Measurements from ENCODE around the gene SUV39H1.

Gene SUV39H1

GRCh38 chrX:48715876-48716502 lies 19.5 kb downstream of the SUV39H1 start:
- no peak for DNase-seq

- no peak for DNase-seq
These were observed 23.4 kb downstream of the SUV39H1 start for GRCh38 chrX:48719958-48720357.

- DNase-seq = no peak
These were observed 24.2 kb downstream of the SUV39H1 start for GRCh38 chrX:48720577-48721250.

- DNase-seq = no peak
These were observed 25.4 kb downstream of the SUV39H1 start for GRCh38 chrX:48721916-48722315.

GRCh38 chrX:48726596-48726995 lies 30.1 kb downstream of the SUV39H1 start:
- DNase-seq = no peak

- no peak for DNase-seq
These were observed 32.1 kb downstream of the SUV39H1 start for GRCh38 chrX:48728653-48729052.

- no peak for DNase-seq
These were observed 39.8 kb downstream of the SUV39H1 start for GRCh38 chrX:48736303-48736702.

- no peak for DNase-seq
These were observed 40.3 kb downstream of the SUV39H1 start for GRCh38 chrX:48736878-48737212.

- peak; percentile 83 for DNase-seq
These were observed 40.8 kb downstream of the SUV39H1 start for GRCh38 chrX:48737213-48737938.

- no peak for DNase-seq
These were observed 41.4 kb downstream of the SUV39H1 start for GRCh38 chrX:48737940-48738339.

GRCh38 chrX:48741834-48742233 lies 45.3 kb downstream of the SUV39H1 start:
- no peak for DNase-seq

GRCh38 chrX:48745222-48745621 lies 48.7 kb downstream of the SUV39H1 start:
- no peak for DNase-seq

- no peak for DNase-seq
These were observed 51.0 kb downstream of the SUV39H1 start for GRCh38 chrX:48747415-48748016.

- DNase-seq = no peak
These were observed 52.6 kb downstream of the SUV39H1 start for GRCh38 chrX:48749182-48749581.

GRCh38 chrX:48751343-48751742 lies 54.8 kb downstream of the SUV39H1 start:
- no peak for DNase-seq

- no peak for DNase-seq
These were observed 56.0 kb downstream of the SUV39H1 start for GRCh38 chrX:48752498-48752897.

GRCh38 chrX:48753708-48754228 lies 57.2 kb downstream of the SUV39H1 start:
- DNase-seq = no peak

GRCh38 chrX:48754238-48754637 lies 57.7 kb downstream of the SUV39H1 start:
- no peak for DNase-seq
